GM18526 (cell line): ENCODE results near the gene CDC27.
A peak's percentile ranks its signal among the peaks of the same experiment; 100 is the strongest.

ENCODE experiments used
- POLR2A ChIP-seq: IDR thresholded peaks from 3 replicates; pipeline ENCODE4 v1.6.1; 2011; ENCODE audit not compliant: insufficient read length; ENCODE audit errors: extremely low read depth

CDC27 gene

GRCh38 chr17:47205419-47205963, 16.4 kb upstream of the CDC27 start:
- peak; percentile 31 for TF ChIP-seq POLR2A

GRCh38 chr17:47204722-47205418, 15.8 kb upstream of the CDC27 start:
- peak; percentile 33 for TF ChIP-seq POLR2A

GRCh38 chr17:47203984-47204721, 15.1 kb upstream of the CDC27 start:
- TF ChIP-seq POLR2A, result no peak

- no peak for TF ChIP-seq POLR2A
Measured at GRCh38 chr17:47201166-47201565, 12.1 kb upstream of the CDC27 start.

- TF ChIP-seq POLR2A, result no peak
Measured at GRCh38 chr17:47200325-47200664, 11.2 kb upstream of the CDC27 start.

- no peak for TF ChIP-seq POLR2A
Measured at GRCh38 chr17:47199627-47200324, 10.7 kb upstream of the CDC27 start.

GRCh38 chr17:47197821-47198220, 8.7 kb upstream of the CDC27 start:
- no peak for TF ChIP-seq POLR2A

- TF ChIP-seq POLR2A, result no peak
Measured at GRCh38 chr17:47193931-47194511, 4.9 kb upstream of the CDC27 start.

GRCh38 chr17:47192554-47192953, 3.5 kb upstream of the CDC27 start:
- no peak for TF ChIP-seq POLR2A

- no peak for TF ChIP-seq POLR2A
Measured at GRCh38 chr17:47190770-47191169, 1.7 kb upstream of the CDC27 start.

- no peak for TF ChIP-seq POLR2A
Measured at GRCh38 chr17:47190243-47190642, 1.1 kb upstream of the CDC27 start.

GRCh38 chr17:47189732-47190237, 690 bp upstream of the CDC27 start:
- no peak for TF ChIP-seq POLR2A

- no peak for TF ChIP-seq POLR2A
Measured at GRCh38 chr17:47188271-47188875, 722 bp downstream of the CDC27 start.

GRCh38 chr17:47184681-47185080, 4.4 kb downstream of the CDC27 start:
- TF ChIP-seq POLR2A, result no peak

GRCh38 chr17:47180337-47180736, 8.8 kb downstream of the CDC27 start:
- no peak for TF ChIP-seq POLR2A
